GM19455 (cell line): ENCODE data around the gene PKIB.
"Not testable (repeated sequence)": the region's sequence is repeated elsewhere in the genome, so short reads cannot be mapped to it uniquely, and the experiment has no call there.

ENCODE experiments used
- ATAC-seq: cut with Tn5 transposase; IDR thresholded peaks from one replicate; pipeline ENCODE4 v1.9.1; 2021; ENCODE audit not compliant: unreplicated experiment

Gene PKIB

GRCh38 chr6:122609881-122610689, at the start of gene PKIB:
TSS of gene PKIB (plus strand) at chr6:122610405. CDS start at chr6:122717795, 107,390 bp downstream.
- ATAC-seq = peak; percentile 83

GRCh38 chr6:122563364-122564052, 46.7 kb upstream of the PKIB start:
- no peak for ATAC-seq

- ATAC-seq = no peak
Observed at GRCh38 chr6:122564230-122564629, 46.0 kb upstream of the PKIB start.

GRCh38 chr6:122565708-122566107, 44.5 kb upstream of the PKIB start:
- no peak for ATAC-seq

GRCh38 chr6:122567034-122567433, 43.2 kb upstream of the PKIB start:
- ATAC-seq = no peak

- ATAC-seq = no peak
Observed at GRCh38 chr6:122568350-122568749, 41.9 kb upstream of the PKIB start.

GRCh38 chr6:122568797-122569221, 41.4 kb upstream of the PKIB start:
- no peak for ATAC-seq

- ATAC-seq = no peak
Observed at GRCh38 chr6:122569230-122569771, 40.9 kb upstream of the PKIB start.

- no peak for ATAC-seq
Observed at GRCh38 chr6:122571888-122572287, 38.3 kb upstream of the PKIB start.

GRCh38 chr6:122576888-122577287, 33.3 kb upstream of the PKIB start:
- ATAC-seq = no peak

GRCh38 chr6:122578961-122579360, 31.2 kb upstream of the PKIB start:
- no peak for ATAC-seq

- no peak for ATAC-seq
Observed at GRCh38 chr6:122580737-122581136, 29.5 kb upstream of the PKIB start.

- ATAC-seq = no peak
Observed at GRCh38 chr6:122589115-122589514, 21.1 kb upstream of the PKIB start.

GRCh38 chr6:122598295-122598694, 11.9 kb upstream of the PKIB start:
- ATAC-seq = not testable (repeated sequence)

GRCh38 chr6:122604676-122605075, 5.5 kb upstream of the PKIB start:
- no peak for ATAC-seq

GRCh38 chr6:122610690-122611455, 668 bp downstream of the PKIB start:
- peak; percentile 39 for ATAC-seq

GRCh38 chr6:122612838-122613237, 2.6 kb downstream of the PKIB start:
- ATAC-seq = no peak

- no peak for ATAC-seq
Observed at GRCh38 chr6:122614303-122614702, 4.1 kb downstream of the PKIB start.

- no peak for ATAC-seq
Observed at GRCh38 chr6:122615409-122615808, 5.2 kb downstream of the PKIB start.

GRCh38 chr6:122616877-122617276, 6.7 kb downstream of the PKIB start:
- ATAC-seq = no peak

GRCh38 chr6:122619309-122619708, 9.1 kb downstream of the PKIB start:
- ATAC-seq = no peak
